ENCODE results near the gene GLP2R. TPM values are rescaled to one million over a fixed set of nuclear protein-coding genes. Genes with fewer than 3 reads are reported as not detected.

The GLP2R gene
- total RNA-seq, 4 donors from 2014 or later: 0.54 to 3.3 (median 1.2) TPM

DNA sequence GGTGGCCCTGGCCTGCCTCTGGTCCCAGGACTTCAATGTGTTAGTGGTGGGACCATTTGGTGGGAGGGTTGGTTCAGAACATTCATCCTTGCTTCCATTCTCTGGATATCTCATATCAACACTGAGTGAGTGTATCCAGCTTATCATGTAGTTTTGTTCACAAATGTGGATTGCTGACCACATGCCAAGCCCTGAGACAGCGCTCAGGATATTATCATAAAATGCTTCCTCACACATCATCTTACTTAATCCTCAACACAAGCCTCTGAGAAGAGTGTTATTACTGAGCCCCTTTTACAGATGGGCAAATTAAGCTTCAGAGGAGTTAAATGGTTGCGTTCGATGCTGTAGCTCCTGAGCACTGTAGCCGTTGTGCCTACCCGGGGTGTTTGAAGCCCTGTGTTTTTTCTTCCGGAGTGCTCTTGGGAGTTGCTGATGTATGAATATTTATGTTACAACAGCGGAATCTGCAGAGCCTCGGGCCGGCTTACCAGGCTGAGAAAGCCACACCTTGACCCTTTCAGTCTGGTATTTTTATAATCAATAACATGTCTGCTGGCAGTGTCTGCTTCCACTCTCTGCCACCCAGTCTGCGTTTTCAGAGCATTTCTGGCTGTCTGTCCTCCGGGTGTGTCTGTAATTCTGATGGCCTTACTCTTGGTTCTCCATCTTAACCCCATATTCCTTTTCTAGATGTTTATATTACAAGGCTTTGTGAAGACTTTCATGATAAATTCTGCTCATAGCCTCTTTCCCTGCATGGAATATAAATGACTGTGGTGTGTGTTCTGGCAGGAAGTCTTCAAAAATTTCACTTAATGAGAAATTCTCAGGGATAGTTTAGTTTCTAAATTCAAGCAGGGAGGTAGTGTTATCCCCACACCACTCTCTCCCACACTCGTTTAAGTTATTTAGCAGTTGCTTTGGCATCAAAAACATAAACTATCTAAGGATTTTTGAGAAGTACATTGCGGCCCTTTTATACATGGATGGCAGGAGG is 2.9 kb downstream of the GLP2R start:
- H3K4me1 ChIP-seq: no peaks in the 10 kb centered on the region
- no peaks in the 10 kb centered on the region for H3K9me3 ChIP-seq
- WGBS, 2 donors: 28 to 41% methylated on average over 13 of the region's 13 CpGs
- H3K36me3 ChIP-seq: no peaks in the 10 kb centered on the region
- H3K4me3 ChIP-seq (replicated peaks in 1 of 3): no peak overlapping the region
- TF ChIP-seq CTCF (IDR thresholded peaks at IDR 0.05): no peak
- TF ChIP-seq POLR2A (IDR thresholded peaks at IDR 0.05): no peak
- intact Hi-C loops (cut with DNase I): no loop called here
- DNase-seq: no peak
- no peak overlapping the region for H3K27ac ChIP-seq
- no peaks in the 10 kb centered on the region for H3K27me3 ChIP-seq

- H3K27ac ChIP-seq: no peak overlapping the region
These were observed 3.6 kb downstream of the GLP2R start for GRCh38 chr17:9829343-9829742.

DNA sequence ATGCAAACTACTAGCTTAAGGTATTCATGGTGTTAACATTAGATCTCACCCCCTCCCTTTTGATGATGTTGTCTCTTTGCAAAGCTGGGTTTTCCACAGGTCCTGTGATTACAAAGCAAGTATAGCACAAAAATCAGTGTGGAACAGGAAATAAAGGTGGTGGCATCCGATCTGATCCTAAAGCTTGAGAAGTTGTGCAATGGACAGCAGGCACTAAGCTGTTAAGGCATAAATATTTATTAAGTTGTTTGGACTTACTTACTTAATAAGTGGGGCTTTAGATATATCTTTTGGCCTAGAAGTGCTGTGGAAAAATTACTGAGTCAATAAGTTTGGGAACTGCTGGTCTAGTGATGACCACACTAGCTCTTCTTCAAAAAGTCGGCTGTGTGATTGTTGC is 5.0 kb downstream of the GLP2R start:
- Histone ChIP-seq H3K4me3 (replicated peaks in 1 of 3) (no peak overlapping the region), H3K27me3 (no peaks in the 10 kb centered on the region), H3K4me1 (no peaks in the 10 kb centered on the region), H3K9me3 (no peaks in the 10 kb centered on the region), H3K27ac (no peak overlapping the region), H3K36me3 (no peaks in the 10 kb centered on the region)
- intact Hi-C loops (cut with DNase I): no loop called here
- TF ChIP-seq POLR2A (IDR thresholded peaks at IDR 0.05) (no peak), CTCF (IDR thresholded peaks at IDR 0.05) (no peak)
- no peak for DNase-seq
- WGBS, 2 donors: 88 to 90% methylated on average over 2 of the region's 2 CpGs

More at GRCh38 chr17:9829343-9829742, 3.6 kb downstream of the GLP2R start:
- Histone ChIP-seq H3K9me3 (no peaks in the 10 kb centered on the region), H3K4me1 (no peaks in the 10 kb centered on the region), H3K27me3 (no peaks in the 10 kb centered on the region), H3K36me3 (no peaks in the 10 kb centered on the region), H3K4me3 (replicated peaks in 1 of 3) (no peak overlapping the region)
- TF ChIP-seq CTCF (IDR thresholded peaks at IDR 0.05) (no peak), POLR2A (IDR thresholded peaks at IDR 0.05) (no peak)
- WGBS, 2 donors: 83 to 88% methylated on average over 2 of the region's 2 CpGs
- DNase-seq: no peak
- intact Hi-C loops (cut with DNase I): no loop called here

DNA sequence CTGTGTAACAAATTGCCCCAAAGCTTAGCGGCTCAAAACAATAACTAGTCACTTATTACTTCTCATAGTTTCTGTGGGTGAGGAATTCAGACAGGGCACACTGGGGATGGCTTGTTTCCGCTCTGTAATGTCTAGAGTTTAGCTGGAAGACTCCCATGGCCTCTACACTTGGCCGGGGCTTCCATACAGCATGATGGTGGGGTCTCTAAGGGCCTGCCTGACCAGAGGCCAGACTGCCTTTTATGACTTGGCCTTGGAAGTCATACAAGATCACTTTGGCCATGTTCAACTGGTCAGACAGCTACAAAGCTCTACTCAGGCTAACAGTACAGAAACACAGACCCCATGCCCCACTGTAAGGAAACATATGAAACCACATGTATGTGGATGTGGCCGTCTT is 8.2 kb downstream of the GLP2R start:
- intact Hi-C loops (cut with DNase I): no loop called here
- H3K27ac ChIP-seq: no peak overlapping the region
- WGBS, 2 donors: 89 to 92% methylated on average over 4 of the region's 4 CpGs

More for the DNA sequence above, 8.2 kb downstream of the GLP2R start:
- DNase-seq: no peak
- no peak overlapping the region for H3K4me3 ChIP-seq (replicated peaks in 1 of 3)
- H3K36me3 ChIP-seq: no peaks in the 10 kb centered on the region
- H3K27me3 ChIP-seq: no peaks in the 10 kb centered on the region
- H3K9me3 ChIP-seq: no peaks in the 10 kb centered on the region
- TF ChIP-seq POLR2A (IDR thresholded peaks at IDR 0.05): no peak
- TF ChIP-seq CTCF (IDR thresholded peaks at IDR 0.05): no peak
- no peaks in the 10 kb centered on the region for H3K4me1 ChIP-seq
